ENCODE data around the gene BAG5. TPM values are rescaled to one million over a fixed set of nuclear protein-coding genes. Genes with fewer than 3 reads are reported as not detected.
A peak's percentile ranks its signal among the peaks of the same experiment; 100 is the strongest.

Gene BAG5
- polyA plus RNA-seq, 4 donors = 28.3 to 34.1 (median 33.3) TPM

DNA sequence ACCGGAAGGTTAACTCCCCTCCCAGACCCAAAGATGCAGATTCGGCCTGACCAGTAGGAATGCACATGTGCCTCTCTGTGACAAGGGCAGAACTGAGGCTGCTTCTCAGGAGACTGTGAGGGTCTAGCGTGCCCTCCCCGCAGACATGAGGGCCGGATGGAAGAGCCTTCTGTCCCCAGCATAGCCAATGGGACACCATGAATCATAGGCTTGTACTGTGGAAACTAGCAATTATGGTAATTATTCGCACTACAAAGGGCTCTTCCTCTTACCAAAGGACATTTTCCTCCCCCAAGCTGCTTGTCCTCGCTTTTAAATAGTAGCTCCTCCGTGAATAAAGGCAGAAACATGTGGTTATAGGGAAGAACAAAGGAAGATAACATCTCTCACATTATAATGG is 6.5 kb upstream of the BAG5 start:
- no peak for DNase-seq (ENCODE audit: low read depth in 4 of 4, low spot score in 3 of 4)

DNA sequence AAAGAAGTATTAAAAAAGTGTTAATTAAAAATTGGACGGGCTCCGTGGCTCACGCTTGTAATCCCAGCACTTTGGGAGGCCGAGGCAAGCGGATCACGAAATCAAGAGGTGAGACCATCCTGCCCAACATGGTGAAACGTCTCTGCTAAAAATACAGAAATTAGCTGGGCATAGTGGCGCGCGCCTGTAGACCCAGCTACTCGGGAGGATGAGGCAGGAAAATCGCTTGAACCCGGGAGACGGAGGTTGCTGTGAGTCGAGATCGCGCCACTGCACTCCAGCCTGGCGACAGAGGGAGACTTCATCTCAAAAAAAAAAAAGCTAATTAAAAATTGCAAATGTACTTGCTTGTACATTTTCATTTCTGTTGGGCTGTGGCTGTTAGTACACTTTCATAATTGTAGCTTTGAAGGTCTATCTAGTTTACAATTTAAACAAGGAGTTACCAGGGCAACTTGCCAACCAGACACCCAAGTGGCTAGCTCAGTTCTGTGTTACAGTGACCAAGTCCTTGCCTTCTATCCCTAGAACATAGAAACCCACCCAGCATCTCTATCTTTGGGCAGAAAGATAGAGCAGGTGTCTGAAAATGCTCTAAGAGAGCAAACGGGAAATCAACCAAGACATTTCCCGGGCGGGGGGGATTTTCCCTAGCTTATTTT is 1.5 kb upstream of the BAG5 start:
- no peak for DNase-seq (ENCODE audit: low read depth in 4 of 4, low spot score in 3 of 4)

DNA sequence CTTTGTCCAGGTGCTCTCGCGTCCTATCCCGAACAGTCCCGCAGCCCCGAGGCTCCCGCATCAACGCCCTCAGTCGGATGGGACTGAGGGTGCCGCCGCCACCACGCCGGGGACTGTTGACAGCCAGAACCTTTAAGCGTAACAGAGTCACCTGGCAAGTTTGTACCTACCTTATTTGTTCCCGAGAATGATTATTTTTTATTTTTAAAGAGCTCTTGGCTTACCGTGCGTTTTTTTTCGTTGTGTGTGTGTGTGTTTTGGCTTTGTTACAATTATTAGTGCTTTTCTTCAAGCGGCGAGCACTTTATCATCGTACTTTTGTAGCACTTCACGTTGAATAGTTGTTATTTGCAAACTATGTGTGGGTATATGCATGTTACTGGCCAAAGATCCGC is 766 bp upstream of the BAG5 start:
- no peak for DNase-seq (ENCODE audit: low read depth in 4 of 4, low spot score in 3 of 4)

DNA sequence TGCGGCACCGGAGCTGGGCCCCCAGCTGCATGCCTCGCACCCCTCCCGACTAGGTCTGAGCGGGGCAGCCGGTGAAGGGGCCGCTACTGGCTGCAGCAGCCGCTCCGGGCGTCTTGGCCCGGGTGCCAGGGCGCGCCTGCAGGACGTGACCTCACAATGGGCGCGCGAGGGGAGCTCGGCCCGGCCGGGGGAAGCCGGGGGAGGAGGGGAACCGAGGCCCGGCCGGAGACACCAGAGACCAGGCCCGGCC is 353 bp downstream of the BAG5 start:
- no peak for DNase-seq (ENCODE audit: low read depth in 4 of 4, low spot score in 3 of 4)

GRCh38 chr14:103561381-103562178 is 877 bp downstream of the BAG5 start:
- no peak for DNase-seq (ENCODE audit: low read depth in 4 of 4, low spot score in 3 of 4)

DNA sequence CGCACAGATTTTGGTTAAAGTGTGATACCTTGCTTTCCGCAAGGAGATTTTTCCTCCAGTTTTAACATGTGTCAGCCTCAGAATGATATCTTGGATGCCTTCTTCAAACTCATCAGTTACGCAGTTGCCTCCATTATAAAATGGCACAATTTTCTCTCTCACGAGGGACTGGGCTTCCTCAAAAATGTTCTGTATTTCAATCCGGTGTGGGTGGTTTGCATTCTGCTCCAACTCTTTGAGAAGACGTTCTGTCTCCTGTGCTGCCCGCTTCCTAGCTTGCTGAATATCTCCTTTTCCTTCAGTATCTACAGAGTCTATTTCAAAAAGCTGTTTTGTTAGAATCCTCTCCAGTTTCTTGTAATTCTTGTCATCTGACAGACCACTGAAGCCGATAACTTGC is 1.8 kb downstream of the BAG5 start:
- no peak for DNase-seq (ENCODE audit: low read depth in 4 of 4, low spot score in 3 of 4)

- no peak for DNase-seq (ENCODE audit: low read depth in 4 of 4, low spot score in 3 of 4)
These were observed 2.7 kb downstream of the BAG5 start for GRCh38 chr14:103559766-103560165.

DNA sequence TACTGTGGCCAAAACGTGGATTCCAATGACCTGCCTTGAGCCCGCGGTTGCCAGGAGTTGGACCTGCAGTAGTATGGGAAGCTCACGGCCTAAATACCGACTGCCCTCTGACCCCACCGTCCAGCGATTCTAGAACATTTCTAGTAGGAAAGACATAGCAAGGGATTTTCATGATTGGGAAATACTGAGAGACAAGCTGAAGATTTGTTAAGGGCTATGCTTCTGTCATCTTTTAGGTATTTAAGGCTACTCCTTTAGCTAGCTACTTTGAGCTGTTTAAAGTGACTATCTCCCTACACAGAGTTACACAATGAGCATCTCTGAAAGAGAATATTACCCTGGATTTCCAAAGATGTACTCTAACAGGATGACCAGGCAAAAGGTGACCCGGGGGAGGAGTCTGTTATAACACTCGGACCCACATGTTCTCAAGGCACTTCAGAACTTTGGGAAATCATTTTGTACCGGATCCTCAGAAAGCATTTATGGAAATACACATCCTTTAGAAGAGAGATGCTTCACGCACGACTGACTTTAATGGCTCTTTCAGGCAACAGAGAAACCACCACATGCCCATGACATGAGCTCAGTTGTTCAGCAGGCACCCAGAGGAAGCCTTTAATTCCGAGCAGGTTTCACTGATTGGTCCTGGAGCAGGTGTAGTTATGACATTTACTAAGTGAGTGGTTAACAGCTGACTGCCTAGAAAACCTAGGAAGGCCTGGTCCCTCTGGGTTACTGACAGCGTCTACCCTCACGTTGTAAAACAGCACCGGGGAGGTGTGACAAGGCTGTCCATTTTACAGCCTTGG is 4.2 kb downstream of the BAG5 start:
- DNase-seq (ENCODE audit: low read depth in 4 of 4, low spot score in 3 of 4) = peak in 2 of 4 donors; percentile 71 to 74

- no peak for DNase-seq (ENCODE audit: low read depth in 4 of 4, low spot score in 3 of 4)
These were observed 5.3 kb downstream of the BAG5 start for GRCh38 chr14:103556946-103557758.

DNA sequence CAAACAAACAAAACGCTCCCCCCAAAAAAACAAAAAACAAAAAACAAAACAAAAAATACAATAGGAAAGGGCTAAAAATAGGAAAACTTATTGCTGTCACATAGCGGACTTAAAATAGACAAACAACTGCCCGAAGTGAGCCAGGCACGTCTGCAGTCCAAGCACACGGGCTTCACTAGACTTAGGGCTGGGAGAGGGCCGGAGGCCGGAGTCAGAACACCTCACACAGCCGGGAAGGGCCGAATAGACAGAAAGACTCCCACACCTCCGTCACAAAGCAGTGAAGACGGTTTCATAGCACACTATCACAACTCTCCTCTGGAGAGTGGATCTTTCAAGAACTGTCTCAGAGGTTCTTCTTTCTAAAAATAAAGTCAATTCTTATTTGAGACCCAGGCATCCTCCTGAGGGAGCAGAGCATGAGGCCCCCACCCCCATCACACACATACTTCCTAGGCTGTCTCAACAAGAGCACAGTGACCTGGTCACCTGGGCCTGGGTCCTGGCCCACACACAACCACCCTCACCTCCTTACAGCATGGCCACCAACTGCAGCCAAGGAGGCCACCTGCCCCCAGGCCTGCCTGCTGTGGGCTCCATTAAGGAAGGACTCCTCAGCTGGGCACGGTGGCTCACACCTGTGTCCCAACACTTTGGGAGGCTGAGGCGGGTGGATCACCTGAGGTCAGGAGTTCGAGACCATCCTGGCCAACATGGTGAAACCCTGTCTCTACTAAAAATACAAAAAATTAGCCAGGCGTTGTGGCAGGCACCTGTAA is 6.7 kb downstream of the BAG5 start:
- DNase-seq (ENCODE audit: low read depth in 4 of 4, low spot score in 3 of 4) = no peak

- no peak for DNase-seq (ENCODE audit: low read depth in 4 of 4, low spot score in 3 of 4)
These were observed 9.6 kb downstream of the BAG5 start for GRCh38 chr14:103552846-103553210.

- DNase-seq (ENCODE audit: low read depth in 4 of 4, low spot score in 3 of 4) = no peak
These were observed 10.2 kb downstream of the BAG5 start for GRCh38 chr14:103552011-103552845.

DNA sequence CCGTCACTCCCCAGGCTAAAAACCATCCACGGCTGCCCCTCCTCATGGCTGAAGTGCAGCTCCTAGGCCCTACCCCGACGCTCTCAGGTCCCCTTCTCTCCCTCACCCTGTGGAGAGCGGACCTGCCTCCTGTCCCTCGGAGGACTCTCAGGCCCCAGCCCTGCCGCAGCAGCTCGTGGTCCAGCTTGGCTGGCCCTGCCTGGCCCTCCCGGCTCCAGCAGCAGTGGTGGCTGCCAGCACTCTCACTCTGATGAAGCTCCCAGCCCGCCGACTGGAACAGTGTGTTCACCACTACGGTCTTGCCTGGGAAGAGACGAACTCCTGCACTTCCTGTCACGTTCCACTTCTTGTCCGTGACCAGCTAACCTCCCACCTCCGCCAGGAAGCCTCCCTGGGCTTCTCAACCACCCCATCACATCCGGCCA is 11.1 kb downstream of the BAG5 start:
- DNase-seq (ENCODE audit: low read depth in 4 of 4, low spot score in 3 of 4) = no peak

- DNase-seq (ENCODE audit: low read depth in 4 of 4, low spot score in 3 of 4) = no peak
These were observed 11.8 kb downstream of the BAG5 start for GRCh38 chr14:103550451-103551337.

GRCh38 chr14:103549361-103550311 is 12.8 kb downstream of the BAG5 start:
- no peak for DNase-seq (ENCODE audit: low read depth in 4 of 4, low spot score in 3 of 4)

DNA sequence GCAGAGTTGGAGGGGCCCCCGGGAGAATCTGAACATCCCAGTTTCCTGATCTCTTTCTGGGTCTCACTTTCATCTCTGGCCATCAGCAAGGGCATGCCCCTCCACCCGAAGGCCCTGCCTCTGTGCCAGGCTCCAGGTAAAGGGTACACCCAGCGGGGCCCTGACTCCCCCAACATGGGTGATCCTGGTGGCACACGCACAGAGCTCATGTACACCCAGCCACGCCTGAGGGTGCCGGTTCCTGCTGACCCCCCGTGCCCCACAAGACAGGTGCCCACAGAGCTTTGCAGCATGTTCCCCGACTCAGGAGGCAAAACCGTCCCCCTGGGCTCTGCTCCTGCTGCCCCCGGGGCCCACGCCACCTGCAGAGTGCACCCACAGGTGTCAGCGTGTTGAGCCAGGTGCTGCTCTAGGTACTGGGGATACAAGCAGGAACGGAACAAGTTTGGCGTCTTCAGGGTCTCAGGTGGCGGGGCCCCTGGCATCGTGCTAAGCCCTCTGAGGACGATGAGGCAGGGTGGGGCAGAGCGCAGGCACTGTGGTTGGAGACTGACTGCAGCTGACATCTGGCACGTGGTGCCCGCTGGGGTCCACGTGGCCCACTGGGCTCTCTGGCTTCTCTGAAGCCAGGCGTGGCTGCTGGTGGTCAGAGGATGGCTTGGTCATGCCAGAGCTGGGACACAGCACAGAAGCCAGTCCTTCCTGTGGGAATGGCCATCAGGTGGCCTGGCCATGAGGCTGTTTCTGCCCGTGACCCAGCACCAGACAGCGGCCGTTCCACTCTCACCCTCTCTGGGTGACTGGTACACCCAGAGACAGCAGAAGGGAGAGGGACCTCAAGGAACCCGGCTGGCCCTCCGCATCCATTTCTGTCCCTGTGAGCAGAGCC is 13.8 kb downstream of the BAG5 start:
- no peak for DNase-seq (ENCODE audit: low read depth in 4 of 4, low spot score in 3 of 4)
